Measurements from ENCODE around the gene SETDB1. TPM values are rescaled to one million over a fixed set of nuclear protein-coding genes. Genes with fewer than 3 reads are reported as not detected.
A peak's percentile ranks its signal among the peaks of the same experiment; 100 is the strongest.
"Not testable (repeated sequence)": the region's sequence is repeated elsewhere in the genome, so short reads cannot be mapped to it uniquely, and the experiment has no call there.

The SETDB1 gene
- total RNA-seq: 60.6 and 63.7 TPM in 2 replicates

- Mint-ChIP-seq H3K4me1 (ENCODE audit: low read depth) (peaks cover 23% of the 10 kb centered on the region), H3K36me3 (ENCODE audit: low read depth) (peaks cover 33% of the 10 kb centered on the region), H3K27me3 (ENCODE audit: insufficient read depth) (no peaks in the 10 kb centered on the region), H3K4me3 (peak within 1 kb of the TSS; percentile 97), H3K9me3 (no peaks in the 10 kb centered on the region), H3K27ac (peak within 1 kb of the TSS; percentile 95)
- intact Hi-C loops (cut with micrococcal nuclease): loop anchor here (1.0 to 5.0 kb wide), 13 partner anchors 34 to 690 kb away; partner anchors contain the start of genes ANP32E, ARNT, CDC42SE1 and ENSA
- DNase-seq (ENCODE audit: low spot score): peak; percentile 90
Observed at GRCh38 chr1:150926097-150926741, at the start of gene SETDB1. SETDB1 (plus strand) TSS chr1:150926363; CDS start chr1:150927715, 1,352 bp downstream.

DNA sequence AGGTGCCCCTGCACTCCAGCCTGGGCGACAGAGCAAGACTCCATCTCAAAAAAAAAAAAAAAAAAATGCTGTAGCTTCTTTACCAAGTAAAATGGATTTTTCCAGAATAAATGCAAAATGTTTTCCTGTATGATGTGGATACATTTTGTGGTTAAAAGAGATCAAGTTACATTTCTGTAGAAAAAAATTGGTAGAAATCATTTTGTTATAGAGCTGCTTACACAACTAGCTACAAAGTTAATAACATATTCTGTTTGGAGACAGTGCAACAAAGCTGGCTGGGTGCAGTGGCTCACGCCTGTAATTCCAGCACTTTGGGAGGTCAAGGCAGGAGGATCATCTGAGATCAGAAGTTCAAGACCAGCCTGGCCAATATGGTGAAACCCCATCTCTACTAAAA is 47.2 kb upstream of the SETDB1 start:
- DNase-seq (ENCODE audit: low spot score); H3K36me3 Mint-ChIP-seq (ENCODE audit: low read depth); H3K27me3 Mint-ChIP-seq (ENCODE audit: insufficient read depth); H3K9me3 Mint-ChIP-seq; H3K27ac Mint-ChIP-seq; H3K4me3 Mint-ChIP-seq: not testable (repeated sequence)
- intact Hi-C loops (cut with micrococcal nuclease): loop anchor here (5.0 to 10.0 kb wide), 2 partner anchors 126 to 403 kb away; partner anchors contain the start of genes MINDY1, PRUNE1 and ZNF687
- H3K4me1 Mint-ChIP-seq (ENCODE audit: low read depth): peaks cover 31% of the 10 kb centered on the region

GRCh38 chr1:150881331-150882070 is 44.7 kb upstream of the SETDB1 start:
- no peak overlapping the region for H3K4me3 Mint-ChIP-seq
- DNase-seq (ENCODE audit: low spot score): no peak
- intact Hi-C loops (cut with micrococcal nuclease): no loop called here
- no peaks in the 10 kb centered on the region for H3K9me3 Mint-ChIP-seq
- no peaks in the 10 kb centered on the region for H3K27me3 Mint-ChIP-seq (ENCODE audit: insufficient read depth)
- peaks cover 1% of the 10 kb centered on the region for H3K36me3 Mint-ChIP-seq (ENCODE audit: low read depth)
- peaks cover 13% of the 10 kb centered on the region for H3K4me1 Mint-ChIP-seq (ENCODE audit: low read depth)
- no peak overlapping the region for H3K27ac Mint-ChIP-seq

DNA sequence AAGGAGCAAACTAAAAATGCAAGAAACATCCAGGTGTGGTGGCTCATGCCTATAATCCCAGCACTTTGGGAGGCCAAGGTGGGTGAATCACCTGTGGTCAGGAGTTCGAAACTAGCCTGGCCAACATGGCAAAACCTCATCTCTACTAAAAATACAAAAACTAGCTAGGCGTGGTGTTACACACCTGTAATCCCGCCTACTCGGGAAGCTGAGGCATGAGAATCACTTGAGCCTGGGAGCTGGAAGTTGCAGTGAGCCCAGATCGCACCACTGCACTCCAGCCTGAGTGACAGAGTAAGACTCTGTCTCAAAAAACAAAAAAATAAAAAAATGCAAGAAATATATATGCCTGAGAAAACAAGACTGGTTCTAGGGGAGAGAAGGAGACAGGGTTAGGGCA is 43.0 kb upstream of the SETDB1 start:
- intact Hi-C loops (cut with micrococcal nuclease); H3K9me3 Mint-ChIP-seq; DNase-seq (ENCODE audit: low spot score); H3K4me1 Mint-ChIP-seq (ENCODE audit: low read depth); H3K27ac Mint-ChIP-seq; H3K4me3 Mint-ChIP-seq; H3K27me3 Mint-ChIP-seq (ENCODE audit: insufficient read depth); H3K36me3 Mint-ChIP-seq (ENCODE audit: low read depth): not testable (repeated sequence)

DNA sequence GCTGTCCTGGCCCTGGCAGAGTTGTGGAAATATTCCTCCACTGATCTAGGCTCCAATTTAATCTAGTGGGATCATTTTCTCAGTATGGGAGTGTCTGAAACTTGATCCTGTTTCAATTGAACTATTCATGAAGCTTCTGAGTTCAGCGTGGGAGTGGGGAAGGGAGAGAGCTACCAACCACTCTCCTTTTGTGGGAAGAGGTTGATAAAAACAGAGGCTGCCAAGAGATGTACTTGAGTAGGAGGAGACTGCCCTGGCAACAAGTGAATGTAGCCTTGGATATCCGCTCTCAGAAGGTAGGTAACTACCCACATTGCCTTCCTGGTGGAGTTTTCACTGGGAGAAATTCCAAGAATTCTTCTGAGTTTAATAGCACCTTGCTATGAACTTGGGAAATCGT is 39.1 kb upstream of the SETDB1 start, which contains the start of gene CTXND2:
CTXND2 (plus strand) TSS at position 119 of the 400 bp plus-strand sequence. CDS start 25,179 bp downstream, outside the sequence.
- intact Hi-C loops (cut with micrococcal nuclease): no loop called here
- peaks cover 2% of the 10 kb centered on the region for H3K27me3 Mint-ChIP-seq (ENCODE audit: insufficient read depth)
- peaks cover 1% of the 10 kb centered on the region for H3K36me3 Mint-ChIP-seq (ENCODE audit: low read depth)
- H3K27ac Mint-ChIP-seq: no peak within 1 kb of the TSS
- no peak for DNase-seq (ENCODE audit: low spot score)
- no peak within 1 kb of the TSS for H3K4me3 Mint-ChIP-seq
- H3K9me3 Mint-ChIP-seq: no peaks in the 10 kb centered on the region
- H3K4me1 Mint-ChIP-seq (ENCODE audit: low read depth): peaks cover 26% of the 10 kb centered on the region

GRCh38 chr1:150888727-150889126 is 37.4 kb upstream of the SETDB1 start:
- H3K27me3 Mint-ChIP-seq (ENCODE audit: insufficient read depth): peaks cover 2% of the 10 kb centered on the region
- H3K4me3 Mint-ChIP-seq: no peak overlapping the region
- no peak overlapping the region for H3K27ac Mint-ChIP-seq
- DNase-seq (ENCODE audit: low spot score): no peak
- no peaks in the 10 kb centered on the region for H3K9me3 Mint-ChIP-seq
- peaks cover 22% of the 10 kb centered on the region for H3K4me1 Mint-ChIP-seq (ENCODE audit: low read depth)
- intact Hi-C loops (cut with micrococcal nuclease): no loop called here
- H3K36me3 Mint-ChIP-seq (ENCODE audit: low read depth): peaks cover 1% of the 10 kb centered on the region

DNA sequence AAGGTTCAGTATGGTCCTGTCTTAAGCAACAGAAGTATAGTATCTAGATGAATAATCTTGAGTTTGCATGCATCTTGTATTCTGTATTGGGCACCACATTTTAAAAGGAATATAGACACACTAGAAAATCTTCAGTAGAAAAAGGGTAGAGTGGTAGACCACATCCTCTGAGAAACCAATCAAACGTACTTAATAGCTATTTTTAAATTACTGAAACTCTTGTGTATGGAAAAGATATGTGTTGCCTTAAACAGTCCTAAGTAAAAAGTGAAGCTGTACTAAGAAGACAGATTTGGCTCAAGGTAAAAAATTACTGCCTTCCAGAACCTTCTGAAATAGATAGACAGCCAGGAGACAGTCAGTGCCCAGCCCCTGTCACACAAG is 36.1 kb upstream of the SETDB1 start:
- DNase-seq (ENCODE audit: low spot score): no peak
- intact Hi-C loops (cut with micrococcal nuclease): loop anchor here (1.0 to 5.0 kb wide), 3 partner anchors 14 to 49 kb away; partner anchors contain the start of genes ARNT and SETDB1
- H3K9me3 Mint-ChIP-seq: no peaks in the 10 kb centered on the region
- peak overlapping the region; percentile 86 for H3K27ac Mint-ChIP-seq
- peaks cover 20% of the 10 kb centered on the region for H3K4me1 Mint-ChIP-seq (ENCODE audit: low read depth)
- H3K27me3 Mint-ChIP-seq (ENCODE audit: insufficient read depth): peaks cover 2% of the 10 kb centered on the region
- peak overlapping the region; percentile 48 for H3K4me3 Mint-ChIP-seq
- H3K36me3 Mint-ChIP-seq (ENCODE audit: low read depth): peaks cover 1% of the 10 kb centered on the region

DNA sequence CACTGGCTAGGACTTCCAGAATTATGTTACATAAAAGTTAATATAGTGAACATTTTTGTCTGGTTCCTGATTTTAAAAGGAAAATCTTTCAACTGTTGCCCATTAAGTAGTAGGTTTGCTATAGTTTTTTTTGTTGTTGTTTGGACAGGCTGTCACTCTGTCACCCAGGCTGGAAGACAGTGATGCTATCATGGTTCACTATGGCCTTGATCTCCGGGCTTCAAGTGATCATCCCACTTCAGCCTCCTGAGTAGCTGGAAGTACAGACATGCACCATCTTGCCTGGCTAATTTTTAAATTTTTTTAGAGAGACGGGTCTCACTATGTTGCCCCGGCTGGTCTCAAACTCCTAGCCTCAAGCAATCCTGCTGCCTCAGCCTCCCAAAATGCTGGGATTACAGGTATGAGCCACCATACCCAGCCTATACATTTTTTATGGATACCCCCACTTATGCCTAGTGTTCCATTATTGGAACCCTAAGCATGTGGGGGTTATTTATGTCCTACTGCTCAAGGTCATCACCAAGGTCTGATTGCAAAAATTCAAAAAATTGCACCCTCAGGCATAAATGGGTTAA is 32.7 kb upstream of the SETDB1 start:
- no peak for DNase-seq (ENCODE audit: low spot score)
- Mint-ChIP-seq H3K27me3 (ENCODE audit: insufficient read depth) (peaks cover 6% of the 10 kb centered on the region), H3K4me3 (no peak overlapping the region), H3K9me3 (no peaks in the 10 kb centered on the region), H3K27ac (no peak overlapping the region), H3K4me1 (ENCODE audit: low read depth) (peaks cover 20% of the 10 kb centered on the region), H3K36me3 (ENCODE audit: low read depth) (peaks cover 1% of the 10 kb centered on the region)
- intact Hi-C loops (cut with micrococcal nuclease): loop anchor here (5.0 kb wide), 1 partner anchor 34 kb away; the partner anchor contains the start of gene SETDB1

- H3K27ac Mint-ChIP-seq: no peak overlapping the region
- peaks cover 4% of the 10 kb centered on the region for H3K4me1 Mint-ChIP-seq (ENCODE audit: low read depth)
- DNase-seq (ENCODE audit: low spot score): no peak
- no peaks in the 10 kb centered on the region for H3K36me3 Mint-ChIP-seq (ENCODE audit: low read depth)
- no peaks in the 10 kb centered on the region for H3K9me3 Mint-ChIP-seq
- peaks cover 4% of the 10 kb centered on the region for H3K27me3 Mint-ChIP-seq (ENCODE audit: insufficient read depth)
- intact Hi-C loops (cut with micrococcal nuclease): no loop called here
- no peak overlapping the region for H3K4me3 Mint-ChIP-seq
Observed at GRCh38 chr1:150895618-150896017, 30.5 kb upstream of the SETDB1 start.

GRCh38 chr1:150899795-150900194 is 26.4 kb upstream of the SETDB1 start:
- H3K4me1 Mint-ChIP-seq (ENCODE audit: low read depth); intact Hi-C loops (cut with micrococcal nuclease); H3K36me3 Mint-ChIP-seq (ENCODE audit: low read depth); H3K9me3 Mint-ChIP-seq; H3K4me3 Mint-ChIP-seq; H3K27ac Mint-ChIP-seq; DNase-seq (ENCODE audit: low spot score): not testable (repeated sequence)
- H3K27me3 Mint-ChIP-seq (ENCODE audit: insufficient read depth): peaks cover 12% of the 10 kb centered on the region

DNA sequence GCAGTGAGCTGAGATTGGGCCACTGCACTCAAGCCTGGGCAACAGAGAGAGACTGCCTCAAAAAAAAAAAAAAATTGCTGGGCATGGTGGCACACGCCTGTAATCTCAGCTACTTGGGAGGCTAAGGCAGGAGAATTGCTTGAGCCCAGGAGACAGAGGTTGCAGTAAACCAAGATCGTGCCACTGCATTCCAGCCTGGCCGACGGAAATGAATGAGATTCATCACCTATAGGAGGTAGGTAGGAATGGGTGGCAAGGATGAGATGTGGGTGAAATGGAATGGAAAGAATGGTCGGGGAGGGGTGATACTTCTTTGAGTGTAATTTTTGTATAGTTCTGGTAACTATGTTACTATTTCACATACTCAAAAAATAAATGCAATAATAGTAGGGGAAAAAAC is 23.8 kb upstream of the SETDB1 start:
- Mint-ChIP-seq H3K27ac (no peak overlapping the region), H3K9me3 (no peaks in the 10 kb centered on the region), H3K4me3 (no peak overlapping the region), H3K36me3 (ENCODE audit: low read depth) (no peaks in the 10 kb centered on the region), H3K4me1 (ENCODE audit: low read depth) (peaks cover 8% of the 10 kb centered on the region), H3K27me3 (ENCODE audit: insufficient read depth) (peaks cover 16% of the 10 kb centered on the region)
- no peak for DNase-seq (ENCODE audit: low spot score)
- intact Hi-C loops (cut with micrococcal nuclease): no loop called here

GRCh38 chr1:150902751-150903150 is 23.4 kb upstream of the SETDB1 start:
- intact Hi-C loops (cut with micrococcal nuclease): no loop called here
- Mint-ChIP-seq H3K27ac (no peak overlapping the region), H3K4me1 (ENCODE audit: low read depth) (peaks cover 10% of the 10 kb centered on the region), H3K27me3 (ENCODE audit: insufficient read depth) (peaks cover 15% of the 10 kb centered on the region), H3K9me3 (no peaks in the 10 kb centered on the region), H3K36me3 (ENCODE audit: low read depth) (no peaks in the 10 kb centered on the region), H3K4me3 (no peak overlapping the region)
- no peak for DNase-seq (ENCODE audit: low spot score)

DNA sequence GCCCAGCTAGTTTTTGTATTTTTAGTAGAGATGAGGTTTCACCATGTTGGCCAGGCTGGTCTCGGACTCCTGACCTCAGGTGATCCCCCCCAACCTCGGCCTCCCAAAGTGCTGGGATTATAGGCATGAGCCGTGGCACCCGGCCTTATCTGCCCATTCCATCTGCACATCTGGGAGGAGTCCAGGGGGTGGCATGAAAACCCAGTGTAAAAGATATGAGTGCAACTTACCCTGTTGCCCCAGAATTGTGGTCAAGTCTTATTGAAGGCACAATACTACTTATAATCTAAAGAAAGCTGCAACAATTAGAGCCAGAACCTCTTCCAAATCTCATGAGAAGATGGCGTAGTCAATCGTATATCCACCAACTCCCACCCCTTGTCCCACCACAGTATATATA is 20.9 kb upstream of the SETDB1 start:
- intact Hi-C loops (cut with micrococcal nuclease): no loop called here
- Mint-ChIP-seq H3K36me3 (ENCODE audit: low read depth) (no peaks in the 10 kb centered on the region), H3K4me1 (ENCODE audit: low read depth) (peaks cover 10% of the 10 kb centered on the region), H3K4me3 (no peak overlapping the region), H3K9me3 (peaks cover 4% of the 10 kb centered on the region), H3K27me3 (ENCODE audit: insufficient read depth) (peaks cover 15% of the 10 kb centered on the region), H3K27ac (no peak overlapping the region)
- no peak for DNase-seq (ENCODE audit: low spot score)
